ENCODE results near the gene COX6B2. TPM values are rescaled to one million over a fixed set of nuclear protein-coding genes. Genes with fewer than 3 reads are reported as not detected.

COX6B2 gene
- total and polyA plus RNA-seq, 2 of the 8 experiments (the other 6 are each of a cell fraction or from before 2014, with no cell fraction given): 4.9 to 6.4 TPM

- no peak overlapping the region for H3K18ac ChIP-seq (ENCODE audit: extremely low read depth, low read length)
- H2AFZ ChIP-seq (ENCODE audit: low read length): no peak overlapping the region
- H2AK5ac ChIP-seq (ENCODE audit: low read depth, low read length): no peak overlapping the region
- 84% methylated on average over 15 of the region's 15 CpGs; no CpG with 5 or more reads in 1 of the 2 experiments for WGBS, 2 experiments (ENCODE audit: extremely low coverage in 1 of 2, insufficient coverage in 1 of 2, insufficient read length in 1 of 2, insufficient replicate concordance in 2 of 2, low coverage in 1 of 2, low lambda C conversion rate in 2 of 2, missing lambda C conversion rate in 1 of 2)
- no peaks in the 10 kb centered on the region for H3K27me3 ChIP-seq (replicated peaks in 1 of 4; ENCODE audit: control insufficient read depth in 3 of 4, extremely low read depth in 1 of 4, insufficient read depth in 3 of 4, low read length in 3 of 4)
- peak overlapping the region; percentile 55; the same call in 1 of the 2 replicates for H2BK12ac ChIP-seq (ENCODE audit: low read depth, low read length)
- no peak overlapping the region for H3K27ac ChIP-seq (ENCODE audit: low read depth, low read length)
- H4K5ac ChIP-seq (ENCODE audit: insufficient read length, low read depth, low read length): no peak overlapping the region
- DNase-seq (ENCODE audit: low read depth in 1 of 2, low spot score in 2 of 2): no peak
- peaks cover 10 to 35% (median 24%) of the 10 kb centered on the region in 4 experiments for H3K36me3 ChIP-seq (ENCODE audit: control insufficient read depth in 2 of 4, insufficient read depth in 4 of 4, low read length in 3 of 4)
- H4K8ac ChIP-seq (ENCODE audit: extremely low read depth, insufficient read depth, low read length): peak overlapping the region; percentile 51; the same call in 1 of the 2 replicates
- CTCF ChIA-PET (ENCODE audit: partially characterized antibody): interaction anchor here (0.6 to 3.9 kb wide), 47 partner anchors 9 to 184 kb away, joined by 3 to 37 read pairs (median 4); partner anchors contain the start of genes GARIN5B, IL11, KMT5C and NAT14
- H2BK20ac ChIP-seq (ENCODE audit: low read length): no peak overlapping the region
- no peak overlapping the region for H3K23ac ChIP-seq (ENCODE audit: insufficient read length)
- no peaks in the 10 kb centered on the region for H3K79me2 ChIP-seq (ENCODE audit: control insufficient read depth in 1 of 2, insufficient read depth in 2 of 2, low read length in 2 of 2)
- peaks cover 0 to 5% of the 10 kb centered on the region in 2 experiments for H4K20me1 ChIP-seq (replicated peaks in 1 of 2; ENCODE audit: control insufficient read depth in 1 of 2, insufficient read depth in 2 of 2, low read length in 2 of 2)
- H3K4me2 ChIP-seq (ENCODE audit: insufficient read depth in 1 of 2, low read depth in 2 of 2, low read length in 2 of 2): 0 out of 4 replicates have a peak overlapping the region, but pooled peaks of 1 of the 2 experiments have one; percentile 36
- no peak for FAIRE-seq
- peak overlapping the region; percentile 66 for H3K4ac ChIP-seq (replicated peaks; ENCODE audit: insufficient read length, low read depth, low read length)
- no peak overlapping the region; a peak in 1 of 7 replicates for H3K9ac ChIP-seq (replicated peaks in 1 of 4; ENCODE audit: extremely low read depth in 1 of 4, low read depth in 3 of 4, low read length in 3 of 4)
- H4K91ac ChIP-seq (replicated peaks; ENCODE audit: insufficient read length, low read length): no peak overlapping the region
- peak overlapping the region; percentile 31; the same call in 1 of the 2 replicates for H2BK15ac ChIP-seq (ENCODE audit: low read length)
- no peak overlapping the region for H2BK5ac ChIP-seq (ENCODE audit: low read depth, low read length)
- H3K9me3 ChIP-seq (ENCODE audit: insufficient read depth in 2 of 2, low read depth in 1 of 2, low read length in 1 of 2): no peaks in the 10 kb centered on the region
- H3K56ac ChIP-seq (replicated peaks; ENCODE audit: insufficient read length, low read depth, low read length): no peak overlapping the region
- H3K4me3 ChIP-seq (ENCODE audit: extremely low read depth in 1 of 4, insufficient read depth in 2 of 4, low read depth in 3 of 4, low read length in 4 of 4): no peak overlapping the region; a peak in 1 of 8 replicates
- H3K14ac ChIP-seq (ENCODE audit: insufficient read length): no peak overlapping the region
- peaks cover 2% of the 10 kb centered on the region; the same call in 1 of the 2 replicates for H3K23me2 ChIP-seq (ENCODE audit: low read depth, low read length)
- POLR2A ChIA-PET (ENCODE audit: partially characterized antibody): interaction anchor here (0.7 to 3.8 kb wide), 19 partner anchors 10 to 105 kb away, joined by 3 to 32 read pairs (median 4); partner anchors contain the start of genes KMT5C and TMEM238
- H3K4me1 ChIP-seq (replicated peaks in 1 of 4; ENCODE audit: control insufficient read depth in 3 of 4, insufficient read depth in 4 of 4, low read length in 3 of 4): peaks cover 0 to 8% (median 3%) of the 10 kb centered on the region in 4 experiments; a peak in 3 of 7 replicates
- no peaks in the 10 kb centered on the region; the same call in 1 of the 2 replicates for H3K79me1 ChIP-seq (ENCODE audit: low read depth, low read length)
- no peak overlapping the region for H2BK120ac ChIP-seq (replicated peaks; ENCODE audit: low read depth, low read length)
- TF ChIP-seq POU5F1 (IDR thresholded peaks at IDR 0.05; ENCODE audit: low read depth, low read length) (no peak), USF2 (IDR thresholded peaks at IDR 0.05; ENCODE audit: low read length) (no peak)
Measured at GRCh38 chr19:55300886-55301458, 53.5 kb downstream of the COX6B2 start.

Data from H1 (cell line).